GDM1 (cell line): ENCODE results near the gene ZNF407.
A peak's percentile ranks its signal among the peaks of the same experiment; 100 is the strongest.
"Not testable (repeated sequence)": the region's sequence is repeated elsewhere in the genome, so short reads cannot be mapped to it uniquely, and the experiment has no call there.

Source experiments
- DNase-seq: peaks from one replicate; lab custom pipeline; 2025; lab: John Stamatoyannopoulos, UW

ZNF407 gene

DNA sequence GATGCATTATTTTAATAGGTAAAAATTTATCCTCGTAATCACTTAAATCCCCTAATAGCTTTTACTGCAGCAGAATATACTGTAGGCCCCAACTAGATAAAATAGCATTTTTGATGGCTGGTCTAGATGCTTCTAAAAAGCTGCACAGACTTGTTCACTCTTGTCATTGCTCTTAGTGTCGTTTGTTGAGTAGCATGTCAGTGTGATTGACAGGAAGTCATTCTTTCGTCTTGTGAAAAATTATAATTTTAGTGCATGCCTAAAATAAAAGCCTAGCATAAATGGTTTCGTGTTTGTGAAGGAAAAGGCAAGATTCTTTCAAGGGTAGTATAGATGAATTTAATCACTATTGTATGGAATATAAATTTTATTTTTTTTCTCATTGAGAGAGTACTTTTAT is 336.3 kb downstream of the ZNF407 start:
- DNase-seq, result no peak

DNA sequence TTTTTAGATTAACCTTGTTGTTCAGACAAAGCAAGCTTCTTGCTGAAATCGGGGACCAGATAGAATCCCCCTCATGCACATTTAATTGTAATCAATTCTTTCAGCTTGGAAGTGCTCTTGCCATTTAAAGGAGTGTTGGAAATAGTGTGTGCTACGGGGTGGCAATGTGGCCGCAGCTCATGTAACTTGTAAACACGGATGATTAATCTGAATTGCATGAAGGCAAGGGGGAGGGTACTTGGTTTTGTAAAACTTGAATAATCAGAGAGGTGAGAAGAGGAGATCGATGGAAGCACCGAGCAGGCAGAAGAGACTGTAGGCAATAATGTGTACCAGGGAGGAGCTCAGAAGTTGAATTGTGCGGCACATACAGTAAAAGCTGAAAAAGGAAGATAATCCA is 337.8 kb downstream of the ZNF407 start:
- no peak for DNase-seq

DNA sequence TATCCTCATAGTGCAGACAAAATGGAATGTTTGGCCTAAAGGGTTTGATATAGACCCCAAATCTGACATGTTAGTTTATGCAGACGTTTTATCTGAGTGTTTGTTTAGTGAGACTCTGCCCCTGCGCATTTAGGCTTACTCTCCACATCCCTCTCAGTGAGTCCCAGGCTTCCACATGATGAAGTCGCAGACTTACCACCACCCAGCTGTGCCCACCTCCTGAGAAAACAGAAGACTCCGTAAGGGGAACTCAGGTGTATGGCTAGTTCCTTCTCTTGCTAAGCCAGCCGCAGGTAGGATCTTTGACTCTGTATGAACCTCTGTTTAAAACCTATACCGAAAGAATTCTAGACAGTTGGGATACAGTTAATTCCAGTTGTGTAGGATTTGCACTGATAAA is 338.7 kb downstream of the ZNF407 start:
- DNase-seq, result no peak

DNA sequence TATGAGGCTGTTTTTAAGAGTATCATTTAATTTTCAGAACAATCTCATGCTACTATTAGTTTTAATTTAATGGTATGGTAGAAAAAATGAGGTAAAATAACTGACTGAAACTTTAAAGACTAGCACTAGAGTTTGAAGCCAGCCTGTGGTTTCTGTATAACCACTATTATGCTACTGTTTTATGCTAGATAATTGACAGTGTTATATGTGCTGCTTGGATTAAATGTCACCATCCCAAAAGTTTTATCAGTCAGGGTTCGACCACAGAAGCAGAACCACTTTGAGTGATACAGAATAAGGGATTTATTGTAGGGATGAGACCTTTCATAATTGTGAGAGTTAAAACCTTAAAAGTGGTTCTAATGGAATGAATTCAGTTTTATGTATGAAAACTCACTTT is 339.6 kb downstream of the ZNF407 start:
- DNase-seq, result no peak

DNA sequence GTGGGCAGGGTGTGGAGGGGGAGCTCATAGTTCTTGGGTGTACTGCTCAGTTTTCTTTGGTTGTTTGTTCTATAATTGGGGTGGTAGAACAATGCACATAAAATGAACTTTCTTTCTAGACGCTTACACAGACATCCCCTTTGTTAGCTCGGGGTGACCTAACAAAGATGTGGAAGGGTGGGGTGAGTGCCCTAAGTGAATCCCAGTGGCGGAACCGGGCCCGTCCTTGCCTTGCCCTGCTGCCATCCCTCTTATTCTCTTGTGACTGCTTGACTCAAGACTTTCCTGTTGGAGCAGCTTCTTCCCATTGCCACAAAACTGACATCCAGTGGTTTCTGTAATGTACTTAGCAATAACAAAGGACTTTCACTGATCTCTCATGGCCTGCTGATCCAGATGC is 343.2 kb downstream of the ZNF407 start:
- DNase-seq, result no peak

DNA sequence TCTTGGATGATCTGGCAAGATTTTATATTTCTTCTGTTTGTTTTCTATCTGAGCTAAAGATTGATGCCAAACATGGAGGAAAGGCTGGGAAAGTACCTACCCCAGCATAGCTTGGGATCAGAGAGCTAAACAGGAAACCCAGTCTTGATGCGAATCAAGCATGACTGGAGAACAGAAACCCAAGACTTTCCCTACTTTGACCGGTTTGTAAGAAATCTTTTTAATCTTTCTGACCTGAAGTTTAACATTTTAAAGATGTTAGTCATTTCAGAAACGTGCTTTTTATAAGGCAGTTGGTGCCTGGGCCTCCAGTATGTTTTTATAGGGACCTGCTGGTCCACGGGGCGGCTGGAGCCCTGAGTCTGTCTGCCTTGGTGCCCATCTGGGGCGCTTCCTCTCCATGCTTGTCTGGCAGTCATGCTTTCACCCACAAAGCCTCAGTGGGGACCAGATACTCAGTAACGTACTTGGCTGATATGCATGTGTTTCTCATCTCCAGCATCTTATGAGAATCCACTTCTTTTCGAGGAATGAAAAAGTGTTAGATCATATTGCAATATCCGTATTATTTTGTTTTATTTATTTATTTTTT is 344.7 kb downstream of the ZNF407 start:
- DNase-seq, result no peak

DNA sequence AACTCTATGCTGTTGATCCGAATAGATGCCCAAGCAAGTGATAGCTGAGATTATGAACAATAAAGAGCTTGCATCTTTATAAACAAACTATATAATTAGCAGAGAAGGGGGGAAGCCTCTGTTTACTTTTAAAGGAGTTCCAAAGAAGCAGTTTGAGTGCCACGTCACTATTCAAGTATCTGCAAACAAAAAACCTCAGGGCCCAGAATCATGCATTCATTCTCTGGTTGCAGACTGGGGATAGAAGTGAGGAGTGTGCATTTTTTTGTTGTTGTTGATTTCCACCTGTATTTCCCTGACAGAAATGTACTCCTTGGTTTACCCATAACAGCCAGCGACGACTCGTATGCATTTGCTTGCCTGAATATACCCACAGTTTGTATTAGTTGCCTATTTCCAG is 347.0 kb downstream of the ZNF407 start:
- DNase-seq, result no peak

DNA sequence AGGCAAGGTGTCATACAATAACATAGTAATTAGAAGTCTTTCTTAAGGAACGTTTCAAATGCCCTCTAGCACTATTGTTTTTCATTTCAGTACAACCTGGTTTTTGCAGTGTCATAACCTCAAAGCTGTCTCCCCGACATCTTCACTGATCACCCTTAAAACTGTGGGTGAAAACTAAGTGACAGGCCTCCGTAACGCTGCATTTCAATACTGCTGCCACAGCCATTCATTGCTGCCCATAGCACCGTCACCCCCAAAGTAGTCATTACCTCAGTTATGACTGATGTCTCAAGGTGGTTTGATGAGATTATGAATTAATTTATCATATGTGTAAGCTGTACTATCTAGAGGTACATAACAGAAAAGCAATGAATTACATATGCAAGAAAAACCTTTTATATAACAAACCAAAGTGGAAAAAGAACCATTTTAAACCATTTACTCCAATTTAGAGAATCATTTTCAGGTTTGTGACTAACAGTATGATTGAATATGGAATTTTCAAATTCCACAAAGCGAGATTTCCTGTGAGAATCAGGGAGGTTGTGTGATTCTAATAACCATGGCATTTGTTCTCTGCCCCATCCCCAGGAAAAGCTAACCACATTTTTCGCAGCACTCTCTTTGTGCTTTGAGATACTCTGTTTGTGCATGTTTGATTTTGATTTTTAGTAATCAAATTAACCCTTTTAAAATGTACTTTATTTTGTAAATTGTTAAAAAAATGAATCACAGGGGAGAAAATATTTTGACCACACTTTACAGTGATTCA is 348.3 kb downstream of the ZNF407 start:
- no peak for DNase-seq

DNA sequence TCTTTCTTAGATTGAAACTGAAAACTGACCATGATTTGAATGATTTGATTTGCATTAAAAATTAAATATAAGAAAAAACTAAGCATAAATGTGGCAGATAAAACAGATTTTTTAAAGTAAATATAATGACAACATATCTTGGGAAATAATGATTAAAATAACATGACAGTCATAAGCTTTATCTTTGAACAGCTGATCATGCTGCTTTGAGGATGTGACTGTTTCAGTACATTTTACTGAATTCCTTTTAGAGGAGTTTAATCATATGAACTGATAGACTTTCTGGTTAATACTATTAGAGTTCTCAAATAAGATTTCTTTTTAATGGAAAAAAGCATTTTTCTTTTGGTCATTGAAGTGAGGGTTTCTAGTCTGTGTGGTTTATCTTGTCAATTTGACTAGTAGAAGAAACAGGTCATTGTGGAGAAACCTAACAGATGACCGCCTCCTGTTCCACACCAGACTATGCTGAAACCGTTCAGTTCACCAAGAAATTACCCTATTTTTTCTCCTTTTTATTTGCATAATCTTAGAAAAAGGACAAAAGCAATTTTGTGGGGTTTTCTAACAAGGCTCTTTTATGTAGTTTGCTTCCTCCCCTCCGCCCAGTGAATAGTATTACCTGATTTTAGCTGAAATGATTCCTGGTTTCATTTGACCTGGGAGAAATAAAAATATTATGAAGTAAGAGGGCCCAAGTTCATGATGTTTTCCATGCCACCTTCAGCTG is 349.1 kb downstream of the ZNF407 start:
- no peak for DNase-seq

DNA sequence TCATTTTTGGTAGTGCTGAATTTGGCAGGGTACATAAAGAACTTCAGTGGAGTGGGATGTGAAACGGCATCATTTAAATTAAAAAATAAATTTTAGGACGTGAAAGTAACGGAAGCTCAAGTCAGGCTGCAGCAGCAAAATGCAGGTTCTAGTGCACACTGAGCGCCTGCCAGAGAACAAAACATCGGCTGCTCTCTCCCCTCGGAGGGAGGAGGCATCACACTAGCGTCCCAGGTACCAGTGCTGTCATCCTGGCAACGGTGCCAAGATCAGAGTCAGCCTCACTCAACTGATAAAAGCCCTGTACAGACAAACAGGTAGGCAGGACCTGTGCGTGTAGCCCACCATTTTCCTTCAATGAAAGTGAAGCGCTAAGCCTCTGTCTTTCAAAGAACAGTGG is 349.7 kb downstream of the ZNF407 start:
- DNase-seq, result no peak

DNA sequence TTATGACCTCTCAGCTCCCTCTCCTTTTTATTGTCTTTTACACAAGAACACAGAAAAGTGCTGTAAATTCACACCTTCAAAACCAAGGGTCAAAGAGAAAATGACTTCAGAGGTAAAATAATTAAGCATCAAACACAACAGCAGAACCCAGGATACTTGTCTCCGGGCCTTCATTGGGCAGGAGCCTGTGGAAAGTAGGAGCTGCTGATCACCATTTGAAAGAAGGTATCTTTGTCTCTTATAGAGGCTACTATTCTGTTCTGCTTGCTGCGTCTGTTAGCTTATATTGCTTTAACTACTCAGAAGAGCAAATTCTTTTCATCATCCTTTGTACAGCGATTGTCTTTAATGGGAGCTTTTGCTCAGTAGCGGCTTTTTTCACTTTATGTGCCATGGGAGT is 350.2 kb downstream of the ZNF407 start:
- no peak for DNase-seq

DNA sequence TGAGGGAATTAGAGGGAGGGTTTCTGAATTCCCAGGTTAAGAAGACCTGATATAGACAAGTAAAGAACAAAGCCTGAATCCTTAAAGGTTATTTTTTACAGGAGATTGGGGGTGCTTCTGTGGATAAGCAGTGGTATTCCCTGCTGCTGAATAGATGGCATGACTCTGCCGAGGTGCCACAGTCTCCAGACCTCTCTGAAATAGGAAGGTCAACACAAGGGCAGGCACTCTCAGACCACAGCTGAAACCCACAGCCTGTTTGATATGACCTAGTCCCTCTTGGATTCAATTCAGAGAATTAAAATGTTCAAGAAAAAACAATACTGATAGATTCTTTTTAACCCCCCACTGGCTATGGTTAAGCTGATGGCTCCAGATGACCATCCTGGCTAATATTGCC is 351.9 kb downstream of the ZNF407 start:
- DNase-seq, result no peak

DNA sequence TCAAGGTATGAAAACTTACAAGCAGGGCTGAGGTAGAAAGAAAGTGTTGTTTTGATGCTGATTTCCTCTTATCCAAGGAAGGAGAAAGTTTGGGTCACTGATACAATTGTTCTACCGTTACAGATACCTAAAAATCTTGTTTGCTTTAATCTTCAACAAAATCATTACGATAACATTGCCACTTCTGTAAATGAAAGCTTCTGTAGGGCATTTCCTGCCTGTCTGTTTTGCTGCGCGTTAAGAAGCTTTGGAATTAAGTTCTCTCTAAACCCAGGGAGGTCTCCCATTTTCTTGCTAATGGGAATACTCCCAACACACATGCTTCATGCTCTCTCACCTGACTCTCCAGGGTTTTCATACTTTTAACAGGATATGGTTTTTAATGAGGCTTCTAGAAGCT is 352.8 kb downstream of the ZNF407 start:
- DNase-seq, result no peak

DNA sequence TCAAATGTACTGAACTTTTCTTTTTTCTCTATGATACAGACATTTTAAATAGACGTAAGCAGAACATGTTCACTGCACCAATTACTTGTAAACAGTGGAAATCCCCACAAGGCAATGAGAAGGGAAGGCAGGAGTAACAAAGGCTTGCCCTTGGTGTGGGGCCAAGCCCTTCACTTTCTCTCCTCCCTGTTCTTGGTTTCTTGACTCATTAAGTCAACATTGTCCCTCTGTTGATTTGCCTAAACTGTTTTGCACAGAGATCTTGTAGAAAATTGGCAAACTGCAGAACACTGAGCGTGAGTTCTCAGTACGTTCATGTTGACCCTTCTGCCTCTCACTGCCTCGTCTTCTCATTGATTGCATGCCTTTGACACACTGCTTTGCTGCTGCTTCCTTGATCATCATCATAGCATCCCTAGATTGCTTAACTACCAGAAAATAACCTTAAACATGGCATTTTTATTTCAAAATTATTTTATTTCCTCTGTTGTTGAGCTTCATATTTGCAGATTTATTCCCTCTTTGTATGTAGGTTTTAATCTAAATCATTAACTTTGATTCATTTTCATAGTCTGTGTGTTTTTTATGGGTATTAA is 353.6 kb downstream of the ZNF407 start:
- DNase-seq, result no peak

DNA sequence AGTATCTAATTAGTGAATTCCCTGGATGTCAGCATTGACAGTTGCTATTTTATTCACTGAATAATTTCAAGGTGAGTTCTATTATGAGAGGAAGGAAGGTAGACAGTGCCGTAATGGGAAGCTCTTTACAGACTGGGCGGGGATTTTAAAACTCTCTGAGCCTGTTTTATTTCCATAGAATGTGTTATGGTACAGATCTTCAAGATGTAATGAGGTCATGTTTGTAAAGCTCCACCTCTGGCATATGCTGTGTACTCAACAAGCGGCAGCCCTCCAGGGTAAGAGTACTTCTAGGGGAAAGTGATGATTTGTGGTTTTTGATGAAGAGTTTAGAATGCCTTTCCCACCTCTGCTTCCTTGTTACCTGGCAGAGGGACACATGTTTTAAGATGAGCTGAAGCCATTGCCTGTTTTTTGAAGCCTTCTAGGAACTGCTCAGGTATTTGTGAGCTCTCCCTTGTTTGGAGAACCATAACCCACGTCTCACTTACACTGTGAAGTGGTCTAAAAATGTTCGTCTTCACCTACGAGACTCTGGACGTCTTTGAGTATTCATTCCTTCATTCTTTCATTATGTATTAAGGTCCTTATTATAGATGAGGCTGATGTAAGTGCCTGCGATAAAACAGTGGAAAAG is 360.0 kb downstream of the ZNF407 start:
- no peak for DNase-seq

DNA sequence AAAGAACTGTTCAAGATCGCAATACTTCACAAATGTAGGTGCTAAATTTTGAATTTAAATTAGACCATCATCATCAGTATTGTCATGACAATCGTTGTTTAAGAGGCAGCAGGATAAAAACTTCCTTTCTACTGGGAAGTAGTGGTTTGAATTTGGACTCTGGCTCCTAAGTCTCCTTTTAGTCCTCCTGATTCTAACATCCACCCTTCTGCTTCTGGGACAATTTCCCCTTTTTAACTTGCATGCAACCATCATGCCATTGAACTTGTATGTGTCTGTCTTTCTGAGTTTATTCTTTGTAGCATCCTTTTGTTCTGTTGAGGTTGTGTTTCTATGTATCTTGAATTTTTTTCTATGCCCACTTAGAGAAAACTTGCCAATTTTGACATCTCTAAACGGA is 361.5 kb downstream of the ZNF407 start:
- no peak for DNase-seq

DNA sequence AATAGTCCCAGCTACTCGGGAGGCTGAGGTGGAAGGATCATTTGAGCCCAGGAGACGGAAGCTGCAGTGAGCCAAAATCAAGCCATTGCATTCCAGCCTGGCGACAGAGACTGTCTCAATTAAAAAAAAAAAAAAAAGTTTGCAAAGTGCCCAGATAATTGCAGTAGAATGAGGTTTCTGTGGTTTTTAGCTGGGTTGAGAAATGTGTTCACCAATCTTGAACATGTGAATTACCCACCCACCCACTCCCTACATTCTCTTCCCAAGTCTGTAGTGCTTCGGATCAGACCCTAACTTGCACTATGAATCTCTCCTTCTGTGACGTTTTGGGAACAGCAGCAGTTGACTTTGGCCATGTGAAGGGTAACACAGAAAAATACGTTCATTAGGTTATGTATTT is 363.9 kb downstream of the ZNF407 start:
- no peak for DNase-seq

DNA sequence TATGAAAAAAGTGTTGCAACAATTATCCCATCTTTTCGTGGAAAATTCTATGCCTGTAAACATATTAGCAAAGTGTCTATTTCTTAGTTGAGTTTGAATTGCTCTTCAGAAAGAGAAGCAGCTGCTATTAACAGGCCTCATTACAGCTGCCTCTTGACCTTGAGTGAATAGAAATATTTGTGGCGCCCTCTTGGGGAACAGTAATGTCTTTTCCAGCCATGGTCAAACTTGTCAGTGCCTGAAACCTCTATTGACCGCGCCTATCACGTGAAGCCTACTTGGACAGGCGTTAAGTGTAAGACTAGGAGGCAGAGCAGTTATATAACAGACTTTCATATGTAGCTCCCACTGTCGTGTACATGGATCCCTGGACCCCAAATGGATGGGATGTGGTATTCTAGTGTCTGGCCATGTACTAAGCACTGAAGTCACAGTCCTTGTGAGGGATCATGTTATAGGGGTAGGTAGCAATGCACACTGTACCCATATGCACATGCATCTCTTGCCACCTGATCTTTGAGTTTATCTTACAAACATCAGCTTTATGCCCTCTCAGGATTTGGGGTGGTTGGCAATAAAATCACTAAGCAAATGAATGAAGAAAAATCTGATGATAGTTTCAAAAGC is 366.3 kb downstream of the ZNF407 start:
- DNase-seq, result peak; percentile 19

DNA sequence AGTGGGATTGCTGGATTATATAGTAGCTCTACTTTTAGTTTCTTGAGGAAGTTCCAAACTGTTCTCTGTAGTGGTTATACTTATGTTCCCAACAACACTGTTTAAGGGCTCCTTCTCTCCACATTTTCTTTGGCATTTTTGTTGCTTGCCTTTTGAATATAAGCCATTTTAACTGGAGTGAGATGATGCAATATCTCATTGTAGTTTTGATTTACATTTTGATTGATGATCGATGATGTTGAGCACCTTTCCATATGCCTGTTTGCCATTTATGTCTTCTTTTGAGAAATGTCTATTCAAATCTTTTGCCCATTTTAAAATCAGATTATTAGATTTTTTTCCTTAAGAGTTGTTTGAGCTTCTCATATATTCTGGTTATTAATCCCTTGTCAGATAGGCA is 368.0 kb downstream of the ZNF407 start:
- DNase-seq, result no peak

DNA sequence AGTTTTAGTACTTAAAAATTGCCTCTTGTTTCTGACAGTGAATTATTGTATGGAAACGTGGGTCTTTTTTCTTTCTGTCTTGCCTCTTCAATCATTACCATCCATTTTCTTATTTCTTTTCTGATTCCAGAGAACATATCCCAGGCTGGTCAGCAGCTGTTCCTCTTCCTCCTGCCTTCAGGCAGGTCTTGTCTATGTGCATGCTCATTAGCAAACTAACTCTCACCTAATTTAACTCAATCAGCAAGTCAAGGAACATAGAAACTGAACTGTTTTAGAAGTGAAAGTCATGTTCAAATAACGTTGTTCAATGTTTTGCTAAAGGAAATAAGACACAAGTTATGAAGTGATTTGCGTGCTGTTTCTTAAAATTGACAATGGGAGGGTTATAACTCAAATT is 369.8 kb downstream of the ZNF407 start:
- DNase-seq, result no peak

DNA sequence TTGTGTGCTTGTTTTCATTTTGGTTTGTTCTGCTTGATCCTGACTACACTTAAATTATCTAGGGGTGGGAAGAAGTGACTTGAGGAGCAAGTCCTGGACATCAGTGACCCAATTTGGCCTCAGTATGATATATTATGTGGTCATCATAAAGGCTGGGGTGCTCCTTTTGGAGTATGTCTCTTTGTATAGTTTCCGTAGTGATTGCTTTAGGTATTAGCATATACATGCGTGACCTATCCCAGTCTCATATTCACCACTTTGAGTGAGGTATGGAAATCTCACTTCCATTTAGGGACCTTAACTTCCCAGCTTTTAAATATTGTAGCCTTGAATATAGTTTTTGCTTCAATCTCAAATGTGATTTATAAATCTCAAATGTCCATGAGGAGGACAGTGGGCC is 370.3 kb downstream of the ZNF407 start:
- no peak for DNase-seq

DNA sequence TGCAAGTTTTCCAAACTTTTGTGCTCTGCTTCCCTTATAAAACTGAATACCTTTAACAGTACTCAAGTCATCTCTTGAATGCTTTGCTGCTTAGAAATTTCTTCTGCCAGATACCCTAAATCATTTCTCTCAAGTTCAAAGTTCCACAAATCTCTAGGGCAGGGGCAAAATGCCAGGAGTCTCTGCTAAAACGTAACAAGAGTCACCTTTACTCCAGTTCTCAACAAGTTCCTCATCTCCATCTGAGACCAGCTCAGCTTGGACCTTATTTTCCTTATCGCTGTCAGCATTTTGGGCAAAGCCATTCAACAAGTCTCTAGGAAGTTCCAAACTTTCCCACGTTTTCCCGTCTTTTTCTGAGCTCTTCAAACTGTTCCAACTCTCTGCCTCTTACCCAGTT is 373.7 kb downstream of the ZNF407 start:
- DNase-seq, result not testable (repeated sequence)
